ENCODE results near the gene LRRC70.
"Not testable (repeated sequence)": the region's sequence is repeated elsewhere in the genome, so short reads cannot be mapped to it uniquely, and the experiment has no call there.

LRRC70 gene

DNA sequence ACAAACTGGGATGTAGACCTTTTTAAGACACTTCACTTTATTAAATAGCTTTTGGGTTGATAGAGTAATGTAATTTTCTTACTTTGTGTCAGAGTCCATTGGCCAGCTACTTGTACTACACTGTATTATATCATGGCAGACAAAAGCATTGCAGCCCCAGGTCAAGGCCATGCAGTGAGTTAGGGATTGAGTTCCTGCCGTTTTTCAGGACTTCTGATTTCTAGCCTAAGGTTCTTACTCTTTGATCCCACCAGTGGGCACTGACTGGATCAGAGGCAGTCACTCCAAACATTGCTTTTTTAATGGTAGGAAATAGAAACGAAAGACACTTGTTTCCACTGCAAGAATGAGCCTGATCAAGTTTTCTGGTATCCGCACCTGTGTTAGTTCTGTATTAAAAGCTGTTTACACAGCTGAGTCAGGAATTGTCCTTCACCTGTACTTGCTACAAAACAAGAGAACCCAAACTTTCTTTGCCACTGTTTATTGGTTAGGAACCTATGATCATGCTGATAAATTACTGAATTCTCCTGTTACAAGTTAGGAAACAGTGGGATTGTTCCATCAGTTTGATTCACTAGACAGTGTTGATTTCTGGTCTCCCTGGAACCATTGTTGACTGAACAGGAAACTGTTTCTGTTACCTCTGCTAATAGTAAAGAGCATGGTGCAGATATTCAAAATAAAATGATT lies 22.1 kb downstream of the LRRC70 start:
- H3K27ac ChIP-seq = no peak overlapping the region
- H3K4me3 ChIP-seq = no peak overlapping the region

- H3K27ac ChIP-seq = no peak overlapping the region
These were observed 25.3 kb downstream of the LRRC70 start for GRCh38 chr5:62603934-62604333.

GRCh38 chr5:62605638-62606037 lies 27.0 kb downstream of the LRRC70 start:
- H3K27ac ChIP-seq = no peak overlapping the region
- no peak overlapping the region for H3K4me3 ChIP-seq

More at GRCh38 chr5:62603934-62604333, 25.3 kb downstream of the LRRC70 start:
- H3K4me3 ChIP-seq = no peak overlapping the region

DNA sequence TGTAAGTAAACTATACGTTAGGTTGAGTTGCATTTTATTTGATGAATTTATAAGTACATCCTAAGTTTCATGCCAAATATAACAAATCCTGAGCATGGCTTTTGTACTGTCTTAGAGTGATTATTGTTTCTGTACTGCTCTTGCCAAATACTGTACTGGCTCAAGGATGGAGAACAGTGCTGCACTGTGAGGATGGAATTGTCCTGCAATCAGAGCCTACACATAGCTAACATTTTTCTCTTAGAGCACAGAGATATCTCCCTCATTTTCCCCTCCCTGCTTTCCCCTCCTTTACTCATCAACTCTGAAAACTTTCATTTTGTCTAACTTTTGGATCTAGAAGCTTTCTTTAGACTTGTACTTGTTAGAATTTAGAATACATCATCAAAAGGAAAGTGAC lies 28.3 kb downstream of the LRRC70 start:
- no peak overlapping the region for H3K4me3 ChIP-seq
- no peak overlapping the region for H3K27ac ChIP-seq

GRCh38 chr5:62607615-62608014 lies 29.0 kb downstream of the LRRC70 start:
- no peak overlapping the region for H3K27ac ChIP-seq
- no peak overlapping the region for H3K4me3 ChIP-seq

DNA sequence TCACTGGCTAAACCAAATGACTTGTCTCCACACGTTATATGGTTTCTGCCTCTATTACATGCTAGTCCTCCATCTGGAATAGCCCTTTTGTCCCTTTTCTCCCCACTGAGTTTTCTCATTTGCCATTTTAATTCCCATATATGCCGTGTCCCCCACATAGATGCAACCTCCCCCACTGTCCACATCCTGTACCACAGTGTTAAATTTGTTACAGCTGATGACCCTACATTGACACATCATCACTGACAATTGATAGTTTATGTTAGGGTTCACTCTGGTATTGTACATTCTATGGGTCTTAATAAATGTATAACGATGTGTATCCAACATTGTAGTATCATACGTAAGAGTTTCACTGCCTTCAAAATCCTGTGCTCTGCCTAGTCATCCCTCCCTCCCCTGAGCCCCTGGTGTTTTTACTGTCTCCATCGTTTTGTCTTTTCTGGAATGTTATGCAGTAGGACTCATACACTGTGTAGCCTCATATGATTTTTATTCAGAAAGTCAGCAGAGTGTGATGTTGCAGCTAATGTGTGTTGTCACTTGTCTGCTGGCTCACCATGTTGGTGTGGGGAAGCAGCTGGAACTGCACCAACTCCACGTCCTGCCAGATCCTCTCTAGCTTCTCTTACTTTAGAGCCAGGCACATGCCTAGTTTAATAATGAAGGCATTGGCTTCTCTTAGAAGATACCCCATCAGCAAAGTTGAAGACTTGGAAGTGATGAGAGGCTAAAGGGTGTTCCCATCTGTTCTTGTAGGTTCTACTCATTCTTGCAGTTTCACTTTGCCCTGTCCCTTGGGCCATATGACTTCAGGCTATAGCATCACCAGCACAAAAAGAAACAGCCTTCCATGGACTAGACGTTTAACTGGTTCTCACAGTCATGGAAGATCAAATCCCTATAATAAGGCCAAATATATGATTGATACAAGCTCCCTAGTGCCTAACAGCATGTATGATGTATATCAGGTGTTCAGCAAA lies 30.2 kb downstream of the LRRC70 start:
- no peak overlapping the region for H3K4me3 ChIP-seq
- H3K27ac ChIP-seq = no peak overlapping the region

- no peak overlapping the region for H3K27ac ChIP-seq
- no peak overlapping the region for H3K4me3 ChIP-seq
These were observed 35.7 kb downstream of the LRRC70 start for GRCh38 chr5:62614355-62614754.

GRCh38 chr5:62616615-62617277 lies 38.1 kb downstream of the LRRC70 start:
- no peak overlapping the region for H3K27ac ChIP-seq
- no peak overlapping the region for H3K4me3 ChIP-seq

DNA sequence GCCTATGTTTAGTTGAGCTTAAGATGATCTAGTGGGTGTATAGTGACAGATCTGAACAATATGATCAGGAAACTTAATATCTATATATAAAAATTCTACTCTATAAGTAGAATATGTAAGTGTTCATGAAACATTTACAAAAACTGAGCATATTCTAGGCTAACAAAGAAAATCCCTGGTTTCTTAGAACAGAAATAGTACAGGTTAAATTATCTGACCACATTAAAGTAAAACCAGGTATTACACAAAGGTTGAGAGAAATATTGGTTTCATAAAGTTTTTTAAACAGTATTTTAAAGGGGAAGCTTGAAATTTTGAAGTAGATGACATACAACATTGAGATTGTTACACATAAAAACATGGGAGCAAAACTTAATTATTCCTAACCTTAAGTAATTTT lies 39.3 kb downstream of the LRRC70 start:
- Histone ChIP-seq H3K27ac (no peak overlapping the region), H3K4me3 (no peak overlapping the region)

- no peak overlapping the region for H3K4me3 ChIP-seq
- no peak overlapping the region for H3K27ac ChIP-seq
These were observed 42.1 kb downstream of the LRRC70 start for GRCh38 chr5:62620761-62621160.

- Histone ChIP-seq H3K4me3 (no peak overlapping the region), H3K27ac (no peak overlapping the region)
These were observed 42.7 kb downstream of the LRRC70 start for GRCh38 chr5:62621280-62621679.

GRCh38 chr5:62623271-62623670 lies 44.7 kb downstream of the LRRC70 start:
- Histone ChIP-seq H3K4me3 (no peak overlapping the region), H3K27ac (no peak overlapping the region)

DNA sequence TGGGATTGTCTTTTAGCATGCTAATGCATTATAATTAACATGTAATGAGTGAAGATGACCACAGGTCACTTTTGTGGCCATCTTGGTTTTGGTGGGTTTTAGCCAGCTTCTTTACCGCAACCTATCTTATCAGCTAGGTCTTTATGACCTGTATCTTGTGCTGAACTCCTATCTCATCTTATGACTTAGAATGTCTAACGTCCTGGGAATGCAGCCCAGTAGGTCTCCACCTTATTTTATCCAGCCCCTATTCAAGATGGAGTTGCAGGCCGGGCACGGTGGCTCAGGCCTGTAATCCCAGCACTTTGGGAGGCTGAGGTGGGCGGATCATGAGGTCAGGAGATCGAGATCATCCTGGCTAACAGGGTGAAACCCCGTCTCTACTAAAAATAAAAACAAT lies 45.8 kb downstream of the LRRC70 start:
- not testable (repeated sequence) for H3K4me3 ChIP-seq, H3K27ac ChIP-seq

DNA sequence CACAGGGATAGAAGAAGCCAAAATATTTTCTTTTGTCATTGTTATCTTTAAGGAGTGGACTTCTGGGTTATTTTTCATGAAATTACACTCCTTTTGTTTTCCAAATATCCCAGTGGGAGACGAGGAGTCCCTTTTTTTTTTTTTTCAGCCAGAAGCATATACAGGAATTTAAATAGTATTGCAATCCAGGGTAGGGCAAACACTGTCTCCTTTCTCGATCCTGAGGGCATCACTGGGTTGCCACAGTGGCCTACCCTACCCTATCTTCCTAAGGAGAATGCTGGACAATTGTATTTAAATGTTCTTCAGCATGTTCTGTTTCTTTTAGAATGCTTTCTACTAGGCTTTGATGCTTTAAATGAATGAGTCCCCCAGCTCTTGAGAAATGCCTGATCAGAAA lies 47.9 kb downstream of the LRRC70 start:
- H3K27ac ChIP-seq = no peak overlapping the region
- H3K4me3 ChIP-seq = no peak overlapping the region

DNA sequence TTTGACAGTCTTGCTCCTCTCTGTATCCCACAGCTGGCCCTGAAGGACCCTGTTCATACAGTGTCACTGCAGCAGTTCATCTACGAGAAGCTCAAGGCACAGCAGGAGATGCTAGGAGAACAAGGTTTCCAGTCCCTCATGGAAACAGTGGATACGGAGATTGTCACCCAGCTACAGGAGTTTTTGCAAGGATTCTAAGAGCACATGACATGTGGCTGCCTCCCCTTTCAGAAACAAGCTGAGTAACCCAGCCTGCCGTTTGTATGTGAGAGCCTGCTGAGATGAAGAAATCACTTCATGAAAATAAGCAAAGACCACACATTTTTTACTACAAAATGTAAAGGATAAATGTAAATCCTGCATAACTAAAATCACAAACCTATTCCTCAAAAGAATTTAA lies 48.5 kb downstream of the LRRC70 start:
- Histone ChIP-seq H3K27ac (no peak overlapping the region), H3K4me3 (no peak overlapping the region)

GRCh38 chr5:62627901-62628300 lies 49.3 kb downstream of the LRRC70 start:
- Histone ChIP-seq H3K4me3 (no peak overlapping the region), H3K27ac (no peak overlapping the region)
